DMS153 (cell line): ENCODE results near the gene RNU1-3.
"Not testable (repeated sequence)": the region's sequence is repeated elsewhere in the genome, so short reads cannot be mapped to it uniquely, and the experiment has no call there.

Experiments used
- DNase-seq: peaks from one replicate; lab custom pipeline; 2025; lab: John Stamatoyannopoulos, UW

The RNU1-3 gene

DNA sequence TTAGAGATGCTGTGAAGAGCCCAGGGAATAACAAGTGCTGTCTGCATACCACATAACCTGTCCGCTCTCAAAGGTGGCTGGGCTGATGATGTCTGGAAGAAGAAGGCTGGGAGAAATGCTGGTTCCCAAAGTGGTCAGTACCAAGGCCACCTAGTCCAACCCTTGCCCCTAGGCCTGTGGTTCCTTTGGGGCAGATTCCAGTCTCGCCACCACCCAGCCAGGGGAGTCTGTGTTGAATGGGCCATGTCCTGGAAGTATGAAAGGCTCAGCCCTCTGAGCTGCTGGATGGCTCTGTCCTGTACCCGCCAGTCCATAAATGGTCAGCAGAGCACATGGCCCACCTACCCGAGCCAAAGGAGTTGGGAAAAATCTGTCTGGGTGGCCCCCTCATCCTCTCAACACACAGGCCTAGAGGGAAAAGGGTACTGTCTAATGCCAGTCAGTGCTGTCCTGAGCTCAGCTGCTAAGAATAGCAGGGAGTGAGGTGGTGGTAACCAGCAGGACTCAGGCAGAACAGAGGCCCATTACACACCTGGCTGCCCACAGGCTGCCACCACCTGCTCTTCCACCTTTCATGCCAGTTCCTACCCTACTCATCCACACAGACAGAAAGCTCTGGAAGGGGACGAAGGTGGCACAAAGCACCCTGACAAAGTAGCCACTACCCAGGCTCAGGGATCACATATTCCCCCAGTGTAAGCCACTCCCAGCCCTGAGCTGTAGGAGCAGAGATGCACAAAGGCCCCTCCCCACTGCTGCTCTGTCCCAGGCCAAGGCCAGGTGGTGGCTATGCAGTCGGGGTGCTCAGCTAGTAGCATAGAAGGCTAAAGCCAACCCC lies 28.6 kb downstream of the RNU1-3 start:
- DNase-seq = not testable (repeated sequence)

DNA sequence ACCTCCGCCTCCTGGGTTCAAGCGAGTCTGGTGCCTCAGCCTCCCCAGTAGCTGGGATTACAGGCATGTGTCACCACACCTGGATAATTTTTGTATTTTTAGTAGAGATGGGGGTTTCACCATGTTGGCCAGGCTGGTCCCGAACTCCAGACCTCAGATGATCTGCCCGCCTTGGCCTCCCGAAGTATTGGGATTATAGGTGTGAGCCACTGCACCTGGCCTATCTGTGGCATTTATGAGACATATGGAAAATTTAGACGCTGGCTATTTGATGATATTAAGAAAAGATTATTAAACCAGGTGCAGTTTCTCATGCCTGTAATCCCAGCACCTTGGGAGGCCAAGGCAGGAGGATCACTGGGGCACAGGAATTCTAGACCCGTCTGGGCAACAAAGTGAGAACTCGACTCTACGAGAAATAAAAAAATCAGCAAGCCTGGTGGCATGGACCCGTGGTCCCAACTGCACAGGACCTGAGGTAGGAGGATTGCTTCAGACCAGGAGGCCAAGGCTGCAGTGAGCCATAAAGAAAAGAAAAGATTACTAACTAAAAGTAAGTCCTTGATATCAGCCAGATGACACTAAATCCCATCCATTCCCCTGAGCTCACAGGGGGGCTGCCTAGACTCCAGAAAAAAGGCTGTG lies 30.1 kb downstream of the RNU1-3 start:
- not testable (repeated sequence) for DNase-seq

GRCh38 chr1:16635959-16636358 lies 30.8 kb downstream of the RNU1-3 start:
- DNase-seq = not testable (repeated sequence)

DNA sequence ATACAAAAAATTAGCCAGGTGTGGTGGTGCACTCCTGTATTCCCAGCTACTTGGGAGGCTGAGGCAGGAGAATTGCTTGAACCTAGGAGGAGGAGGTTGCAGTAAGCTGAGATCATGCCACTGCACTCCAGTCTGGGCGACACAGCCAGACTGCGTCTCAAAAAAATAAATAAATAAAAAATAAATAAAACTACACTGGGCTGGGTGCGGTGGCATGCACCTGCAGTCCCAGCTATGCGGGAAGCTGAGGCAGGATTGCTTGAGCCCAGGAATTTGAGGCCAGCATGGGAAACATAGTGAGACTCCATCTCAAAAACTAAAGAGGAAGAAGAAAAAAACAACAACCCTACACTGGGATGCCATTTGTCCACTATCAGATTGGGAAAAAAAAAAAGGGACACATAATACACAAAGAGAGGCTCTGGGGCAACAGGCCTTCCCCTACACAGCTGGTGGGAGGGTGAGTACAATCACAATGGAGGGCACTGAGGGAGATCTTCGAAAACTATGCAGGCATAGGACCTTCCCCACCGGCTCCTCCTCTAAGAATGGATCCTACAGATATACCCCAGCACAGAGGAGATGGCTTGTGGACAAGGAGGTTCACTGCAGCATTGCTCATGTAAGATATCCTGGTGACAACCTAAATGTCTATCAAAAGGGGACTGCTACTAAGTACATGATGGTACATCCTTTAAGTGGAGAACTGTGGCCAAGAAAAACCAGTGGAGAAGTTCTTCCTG lies 33.0 kb downstream of the RNU1-3 start:
- not testable (repeated sequence) for DNase-seq

GRCh38 chr1:16632044-16632850 lies 34.5 kb downstream of the RNU1-3 start:
- not testable (repeated sequence) for DNase-seq

GRCh38 chr1:16631248-16632043 lies 35.3 kb downstream of the RNU1-3 start:
- no peak for DNase-seq

DNA sequence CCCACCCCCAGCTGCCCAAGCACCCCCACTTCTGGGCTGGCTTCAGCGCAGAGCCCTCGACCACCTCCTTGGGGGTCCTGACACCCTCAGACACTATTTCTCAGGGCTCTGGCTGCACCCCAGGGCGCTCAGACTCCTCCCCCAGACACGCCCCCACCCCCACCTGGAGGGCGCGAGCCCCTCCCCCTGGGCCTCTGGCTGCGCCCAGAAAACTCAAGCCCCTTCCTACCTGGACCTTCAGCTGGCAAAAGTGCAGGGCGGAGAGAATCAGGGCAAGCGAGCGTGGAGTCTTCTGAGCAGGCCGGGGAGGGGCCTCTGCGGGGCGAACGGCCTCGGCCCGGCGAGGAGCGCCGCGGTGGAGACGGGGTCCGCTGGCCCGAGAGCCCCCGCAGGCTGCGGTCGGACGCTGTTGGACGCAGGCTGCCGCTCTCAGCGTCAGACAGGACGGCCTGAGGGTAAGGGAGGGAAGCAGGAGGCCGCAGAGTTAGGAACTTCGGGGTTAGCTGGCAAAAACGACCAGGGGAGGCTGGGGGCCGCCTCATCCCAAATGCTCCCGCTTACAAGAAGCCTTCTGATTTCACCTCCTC lies 36.0 kb downstream of the RNU1-3 start:
- DNase-seq = no peak

DNA sequence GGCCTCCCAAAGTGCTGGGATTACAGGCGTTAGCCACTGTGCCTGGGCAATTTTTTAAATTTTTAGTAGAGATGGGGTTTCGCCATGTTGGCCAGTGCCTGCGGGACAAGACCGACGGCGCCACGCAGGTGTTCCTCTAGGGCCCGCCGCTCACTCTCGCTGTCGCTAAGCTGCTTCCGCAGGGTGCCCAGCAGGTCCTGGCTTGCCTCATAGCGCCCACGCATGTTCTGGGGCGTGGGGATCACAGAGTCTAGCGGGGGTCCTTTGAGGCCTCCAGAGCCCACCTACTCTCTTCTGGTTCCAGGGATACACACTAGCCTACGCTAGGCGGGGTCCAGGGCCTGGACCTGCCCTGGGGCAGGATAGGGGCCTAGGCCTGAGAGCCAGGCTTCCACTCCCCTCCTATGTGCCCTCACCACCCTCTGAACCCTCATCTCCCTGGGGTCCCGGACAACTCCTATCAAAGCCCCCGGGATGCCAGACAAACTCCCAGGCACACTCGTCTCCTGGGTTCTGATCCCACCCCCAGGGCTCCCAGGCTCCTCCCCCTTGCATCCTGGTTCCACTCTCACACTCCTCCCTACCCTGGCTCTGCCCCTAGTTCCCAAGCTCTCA lies 36.7 kb downstream of the RNU1-3 start:
- not testable (repeated sequence) for DNase-seq

- DNase-seq = no peak
These were observed 38.2 kb downstream of the RNU1-3 start for GRCh38 chr1:16628361-16629111.

DNA sequence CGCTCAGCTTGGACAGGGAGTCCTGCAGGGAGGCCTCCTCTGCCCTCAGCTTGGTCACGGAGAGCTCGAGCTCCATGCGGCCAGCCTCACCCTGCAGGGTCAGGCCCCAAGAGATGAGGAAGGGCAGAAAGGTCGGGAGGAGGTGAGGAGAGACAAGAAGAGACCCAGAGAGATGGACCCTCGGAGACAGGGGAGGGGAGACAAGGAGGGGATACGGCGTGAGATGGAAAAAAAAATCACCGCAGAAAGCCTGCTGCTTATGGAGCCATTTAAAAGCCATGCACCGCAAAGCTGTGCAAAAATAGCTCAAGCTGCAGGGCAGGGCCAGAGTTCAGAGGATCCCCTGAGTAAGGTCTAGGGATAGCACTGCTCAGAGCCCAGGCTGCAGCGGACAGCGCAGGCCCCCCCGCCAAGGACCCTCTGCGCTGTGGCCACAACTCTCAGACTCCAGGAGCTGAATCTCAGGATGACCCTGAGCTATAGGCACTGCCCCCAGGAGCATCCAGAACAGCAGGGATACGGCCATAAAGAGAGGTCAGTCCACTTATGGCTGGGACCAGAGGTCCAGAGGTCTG lies 40.3 kb downstream of the RNU1-3 start:
- DNase-seq = not testable (repeated sequence)

DNA sequence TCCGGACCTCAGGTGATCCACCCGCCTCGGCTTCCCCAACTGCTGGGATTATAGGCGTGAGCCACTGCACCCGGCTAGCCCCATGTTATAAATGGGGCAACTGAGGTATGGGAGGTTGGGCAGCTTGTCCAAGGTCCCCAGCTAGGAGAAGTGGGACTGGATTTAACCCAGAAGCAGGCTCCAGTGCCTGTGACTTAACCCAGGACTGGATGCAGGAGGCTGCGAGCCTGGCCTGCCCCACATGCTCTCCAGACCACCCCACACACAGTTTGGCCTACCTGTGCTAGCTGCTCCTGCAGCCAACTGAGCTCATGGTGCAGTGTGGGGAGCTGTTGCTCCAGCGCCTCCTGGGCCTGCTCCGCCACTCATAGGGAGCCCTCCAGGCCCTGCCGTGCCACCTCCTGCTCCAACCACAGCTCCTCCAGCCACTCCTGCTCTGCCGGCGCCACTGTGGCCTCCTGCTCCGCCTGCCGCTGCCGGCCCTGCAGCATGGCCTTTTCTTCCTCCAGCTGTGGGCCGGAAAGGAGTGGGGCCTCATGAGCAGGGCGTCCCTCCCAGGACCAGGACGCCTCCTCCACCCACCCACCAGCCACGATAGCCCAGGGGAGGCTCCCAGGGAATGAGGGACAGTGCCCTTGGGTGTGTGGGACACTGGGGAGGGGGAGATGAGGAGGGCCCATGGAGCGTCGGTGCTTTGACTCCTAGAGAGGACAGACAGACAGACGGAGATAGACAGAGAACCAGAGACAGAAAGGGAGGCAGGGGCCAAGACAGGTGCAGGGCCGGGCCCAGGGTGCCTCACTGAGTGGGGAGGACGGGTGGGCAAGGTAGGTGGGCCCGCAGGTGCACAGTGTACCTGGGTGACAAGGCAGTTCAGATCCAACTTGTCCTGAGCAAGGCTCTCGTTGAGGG lies 41.0 kb downstream of the RNU1-3 start:
- no peak for DNase-seq

DNA sequence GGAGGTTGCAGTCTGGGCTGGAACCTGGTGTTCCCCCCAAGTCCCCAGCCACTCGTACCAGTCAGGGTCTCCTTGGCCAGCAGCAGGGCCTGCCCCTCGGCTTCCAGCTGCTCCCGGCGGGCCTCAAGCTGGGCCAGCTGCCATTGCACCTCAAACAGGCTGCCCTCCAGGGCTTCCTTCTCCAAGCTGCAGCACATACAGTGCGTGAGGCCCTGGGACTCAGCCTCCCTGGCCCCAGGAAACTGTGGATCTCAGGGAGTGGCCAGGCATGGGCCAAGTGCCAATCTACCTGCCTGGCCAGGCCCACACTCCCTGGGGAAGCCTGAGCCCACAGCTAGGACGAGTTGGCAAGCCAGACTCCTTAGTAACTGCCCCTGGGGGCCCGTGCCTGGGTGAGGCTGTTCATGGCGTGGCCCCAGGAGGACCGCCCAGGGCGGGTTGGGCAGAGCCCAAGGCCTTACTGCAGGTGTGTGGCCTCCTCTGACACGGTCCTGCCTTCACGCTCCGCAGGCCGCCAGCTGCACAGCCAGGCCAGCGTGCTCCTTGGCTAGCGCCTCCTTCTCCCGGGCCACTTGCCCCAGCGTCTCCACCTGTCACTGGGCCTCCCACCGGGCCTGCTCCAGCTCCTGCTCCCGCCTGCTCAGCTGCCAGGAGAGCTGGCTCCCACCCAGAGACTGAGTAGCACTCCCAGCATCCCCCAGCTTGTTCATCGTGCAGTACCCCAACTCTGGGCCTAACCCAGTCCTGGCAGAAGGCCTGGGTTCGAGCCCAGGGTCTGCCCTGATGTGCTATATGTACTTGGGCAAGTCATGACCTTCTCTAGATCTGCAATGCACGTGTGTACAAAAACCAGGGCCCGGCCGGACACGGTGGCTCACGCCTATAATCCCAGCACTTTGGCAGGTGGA lies 42.7 kb downstream of the RNU1-3 start:
- DNase-seq = peak; percentile 84

GRCh38 chr1:16623337-16623736 lies 43.4 kb downstream of the RNU1-3 start:
- not testable (repeated sequence) for DNase-seq

DNA sequence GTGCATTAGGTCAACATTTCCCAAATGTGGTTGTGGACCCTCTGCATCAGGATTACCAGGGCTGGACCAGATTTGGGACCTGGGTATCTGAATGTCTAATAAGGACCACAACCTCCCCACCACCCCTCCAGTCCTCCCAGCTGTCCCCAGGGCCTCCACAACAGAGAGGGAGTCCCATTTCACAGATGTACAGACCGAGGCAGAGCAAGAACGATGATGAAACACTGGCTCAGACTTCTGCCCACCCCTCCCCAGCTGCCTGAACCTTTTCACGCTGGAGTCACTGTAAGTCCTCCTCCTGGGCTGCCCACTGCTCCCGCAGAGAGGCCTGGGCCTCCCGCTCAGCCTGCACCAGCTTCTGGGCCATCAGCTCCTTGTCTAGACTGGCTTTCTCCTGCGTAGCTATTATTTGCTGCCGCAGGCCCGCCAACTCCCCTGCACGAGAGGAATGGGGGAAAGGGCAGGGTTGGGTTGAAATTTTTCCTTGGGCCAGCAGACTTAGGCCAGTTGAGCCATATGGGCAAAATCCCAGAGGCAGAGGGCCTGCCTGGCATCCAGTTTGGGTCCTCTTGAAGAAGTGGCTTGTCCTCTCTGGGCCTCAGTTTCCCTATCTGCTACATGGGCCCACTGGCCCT lies 45.0 kb downstream of the RNU1-3 start:
- DNase-seq = not testable (repeated sequence)

DNA sequence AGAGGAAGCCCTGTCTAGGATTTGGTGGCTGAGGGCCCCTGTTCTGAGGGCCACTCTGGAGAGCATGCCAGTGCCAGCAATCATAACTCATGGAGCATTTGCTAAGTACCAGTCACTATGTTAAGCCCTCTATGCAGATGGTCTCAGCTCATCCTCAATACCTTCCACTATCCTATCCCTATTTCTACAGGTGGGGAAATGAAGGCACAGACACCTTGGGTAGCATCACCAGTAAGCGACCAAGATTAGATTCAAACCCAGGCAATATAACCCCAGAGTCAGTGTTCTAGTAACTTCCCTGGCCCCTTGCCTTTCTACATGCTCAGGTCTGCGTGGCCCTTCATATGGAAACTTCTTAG lies 45.5 kb downstream of the RNU1-3 start:
- no peak for DNase-seq

DNA sequence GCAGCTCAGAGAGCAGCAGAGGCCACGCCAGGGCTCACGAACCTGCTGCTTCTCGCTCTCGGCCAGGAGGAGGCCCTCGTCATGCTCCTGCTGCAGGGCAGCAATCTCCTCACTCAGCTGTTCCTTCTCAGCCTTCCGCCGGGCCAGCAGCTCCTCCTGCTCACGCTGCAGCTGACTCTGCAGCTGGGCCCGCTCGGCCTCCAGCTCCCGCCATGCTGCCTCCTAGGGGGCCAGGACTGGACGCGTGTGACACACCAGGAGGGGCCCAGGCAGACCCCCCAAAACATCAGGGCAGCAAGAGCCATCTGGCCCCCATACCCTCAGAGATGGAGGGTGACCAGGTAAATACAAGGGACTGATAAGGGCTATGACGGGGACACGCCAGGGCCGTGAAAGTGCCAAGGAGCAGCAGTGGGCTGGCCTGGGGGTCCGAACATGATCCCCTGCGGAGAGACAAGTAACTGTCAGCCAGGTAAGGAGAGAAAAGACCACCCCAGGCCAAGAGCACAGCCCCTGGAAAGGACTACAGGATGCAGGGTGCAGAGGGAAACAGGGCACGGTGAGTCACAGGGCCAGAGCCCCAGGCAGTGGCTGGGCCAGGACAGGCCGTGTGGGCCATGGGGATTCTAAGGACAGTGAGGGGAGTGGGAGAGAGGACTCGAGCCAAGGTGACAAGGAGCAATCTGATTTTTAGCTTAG lies 46.8 kb downstream of the RNU1-3 start:
- DNase-seq = not testable (repeated sequence)
